Activated naive CD4-positive, alpha-beta T cell treated with Interleukin-2 at 50 U/mL for 16 hours (primary cell): ENCODE measurements around the gene SLC15A4.

ENCODE experiments used
- DNase-seq: peaks from one replicate; pipeline ENCODE4 v3.0.0-alpha.2; 2020

Gene SLC15A4

GRCh38 chr12:128745772-128746689, 77.7 kb downstream of the SLC15A4 start:
- no peak for DNase-seq

DNA sequence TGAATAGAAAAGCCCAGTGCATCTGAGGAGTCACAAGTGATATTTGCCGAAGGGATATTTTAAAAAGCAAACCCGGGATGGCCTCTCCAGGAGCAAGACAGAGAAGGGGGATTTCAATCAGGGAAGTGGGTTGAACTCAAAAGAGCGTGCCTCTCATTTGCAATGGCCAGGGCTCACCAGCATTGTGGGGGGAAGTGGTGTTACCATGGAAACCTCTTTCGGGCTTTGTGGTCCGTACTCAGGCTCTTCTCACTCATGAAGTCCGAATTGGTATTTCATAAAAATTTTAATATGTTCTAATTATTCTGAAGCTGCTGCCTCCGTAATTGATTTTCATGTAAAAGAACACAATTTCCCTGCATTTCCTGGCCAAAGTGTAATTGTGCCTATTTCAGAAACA, 79.8 kb downstream of the SLC15A4 start:
- no peak for DNase-seq
